Measurements from ENCODE around the gene GALNTL6. TPM values are rescaled to one million over a fixed set of nuclear protein-coding genes. Genes with fewer than 3 reads are reported as not detected.

The GALNTL6 gene
- total RNA-seq, 1 donor from 2014 or later, result 0.10 TPM

- TF ChIP-seq CTCF (IDR thresholded peaks at IDR 0.05; ENCODE audit: unreplicated experiment), result no peak
These were observed 1013.7 kb downstream of the GALNTL6 start for GRCh38 chr4:172826861-172827260.

GRCh38 chr4:172830295-172830764 is 1017.1 kb downstream of the GALNTL6 start:
- no peaks in the 10 kb centered on the region for H3K9me3 Mint-ChIP-seq (ENCODE audit: unreplicated experiment)
- no peaks in the 10 kb centered on the region for H3K4me1 Mint-ChIP-seq (ENCODE audit: unreplicated experiment)
- no peak overlapping the region for H3K4me3 Mint-ChIP-seq (ENCODE audit: unreplicated experiment)
- no peaks in the 10 kb centered on the region for H3K36me3 Mint-ChIP-seq (ENCODE audit: low read depth, unreplicated experiment)
- no peak for DNase-seq (ENCODE audit: low spot score)
- peak; percentile 95 for TF ChIP-seq CTCF (IDR thresholded peaks at IDR 0.05; ENCODE audit: unreplicated experiment)
- H3K27ac Mint-ChIP-seq (ENCODE audit: unreplicated experiment), result no peak overlapping the region
- no peaks in the 10 kb centered on the region for H3K27me3 Mint-ChIP-seq (ENCODE audit: unreplicated experiment)

More at GRCh38 chr4:172826861-172827260, 1013.7 kb downstream of the GALNTL6 start:
- Mint-ChIP-seq H3K27ac (ENCODE audit: unreplicated experiment) (no peak overlapping the region), H3K27me3 (ENCODE audit: unreplicated experiment) (no peaks in the 10 kb centered on the region), H3K4me3 (ENCODE audit: unreplicated experiment) (no peak overlapping the region), H3K4me1 (ENCODE audit: unreplicated experiment) (no peaks in the 10 kb centered on the region), H3K36me3 (ENCODE audit: low read depth, unreplicated experiment) (no peaks in the 10 kb centered on the region), H3K9me3 (ENCODE audit: unreplicated experiment) (no peaks in the 10 kb centered on the region)
- no peak for DNase-seq (ENCODE audit: low spot score)

- H3K9me3 Mint-ChIP-seq (ENCODE audit: unreplicated experiment), result no peaks in the 10 kb centered on the region
- no peak overlapping the region for H3K4me3 Mint-ChIP-seq (ENCODE audit: unreplicated experiment)
- H3K4me1 Mint-ChIP-seq (ENCODE audit: unreplicated experiment), result no peaks in the 10 kb centered on the region
- no peaks in the 10 kb centered on the region for H3K36me3 Mint-ChIP-seq (ENCODE audit: low read depth, unreplicated experiment)
- no peak for TF ChIP-seq CTCF (IDR thresholded peaks at IDR 0.05; ENCODE audit: unreplicated experiment)
- peaks cover 4% of the 10 kb centered on the region for H3K27me3 Mint-ChIP-seq (ENCODE audit: unreplicated experiment)
- DNase-seq (ENCODE audit: low spot score), result no peak
- no peak overlapping the region for H3K27ac Mint-ChIP-seq (ENCODE audit: unreplicated experiment)
These were observed 1023.5 kb downstream of the GALNTL6 start for GRCh38 chr4:172836661-172837060.

GRCh38 chr4:172838111-172838510 is 1024.9 kb downstream of the GALNTL6 start:
- Mint-ChIP-seq H3K4me3 (ENCODE audit: unreplicated experiment) (no peak overlapping the region), H3K27me3 (ENCODE audit: unreplicated experiment) (peaks cover 5% of the 10 kb centered on the region), H3K9me3 (ENCODE audit: unreplicated experiment) (no peaks in the 10 kb centered on the region), H3K27ac (ENCODE audit: unreplicated experiment) (no peak overlapping the region), H3K36me3 (ENCODE audit: low read depth, unreplicated experiment) (no peaks in the 10 kb centered on the region), H3K4me1 (ENCODE audit: unreplicated experiment) (no peaks in the 10 kb centered on the region)
- TF ChIP-seq CTCF (IDR thresholded peaks at IDR 0.05; ENCODE audit: unreplicated experiment), result no peak
- no peak for DNase-seq (ENCODE audit: low spot score)

GRCh38 chr4:172838943-172839342 is 1025.7 kb downstream of the GALNTL6 start:
- no peak overlapping the region for H3K27ac Mint-ChIP-seq (ENCODE audit: unreplicated experiment)
- H3K27me3 Mint-ChIP-seq (ENCODE audit: unreplicated experiment), result peaks cover 5% of the 10 kb centered on the region
- no peaks in the 10 kb centered on the region for H3K4me1 Mint-ChIP-seq (ENCODE audit: unreplicated experiment)
- no peaks in the 10 kb centered on the region for H3K9me3 Mint-ChIP-seq (ENCODE audit: unreplicated experiment)
- no peak for TF ChIP-seq CTCF (IDR thresholded peaks at IDR 0.05; ENCODE audit: unreplicated experiment)
- no peak for DNase-seq (ENCODE audit: low spot score)
- no peaks in the 10 kb centered on the region for H3K36me3 Mint-ChIP-seq (ENCODE audit: low read depth, unreplicated experiment)
- no peak overlapping the region for H3K4me3 Mint-ChIP-seq (ENCODE audit: unreplicated experiment)
